Keratinocyte (primary cell): ENCODE results near the gene DOCK1.

ENCODE experiments used
- CTCF ChIP-seq, 3 experiments: IDR thresholded peaks in 1 of 3; conservative IDR thresholded peaks in 1 of 3; optimal IDR thresholded peaks in 1 of 3; 2 replicates in 2 of 3; 3 replicates in 1 of 3; pipeline versions ENCODE3 to v1.5.1; 2011; ENCODE audit warnings: low read length in 3 of 3, mild to moderate bottlenecking in 3 of 3, moderate library complexity in 2 of 3, control low read depth in 1 of 3, inconsistent platforms in 1 of 3; ENCODE audit not compliant: insufficient read depth in 2 of 3; ENCODE audit errors: extremely low read depth in 1 of 3
- EZH2 ChIP-seq: IDR thresholded peaks from one replicate; pipeline ENCODE4 v1.6.1; 2012; ENCODE audit warnings: inconsistent platforms, mild to moderate bottlenecking, low read length, moderate library complexity

- TF ChIP-seq CTCF (optimal IDR thresholded peaks at IDR 0.05 in 1 of 3, IDR thresholded peaks at IDR 0.05 in 1 of 3, conservative IDR thresholded peaks at IDR 0.05 in 1 of 3; ENCODE audit: extremely low read depth in 1 of 3, insufficient read depth in 2 of 3, low read length in 3 of 3) = no peak
- TF ChIP-seq EZH2 = no peak
Observed at GRCh38 chr10:126893206-126893605, 12.0 kb upstream of the DOCK1 start.
